ENCODE measurements around the gene ENPP6. TPM values are rescaled to one million over a fixed set of nuclear protein-coding genes. Genes with fewer than 3 reads are reported as not detected.

ENPP6 gene
- total RNA-seq, 3 donors from 2014 or later (not counting 1 experiment from before 2014, with no cell fraction given), result 0.23 TPM; not detected in 2

GRCh38 chr4:184190711-184191110 is 27.0 kb downstream of the ENPP6 start:
- H3K27me3 ChIP-seq (ENCODE audit: control insufficient read depth, insufficient read depth, low read length), result no peaks in the 10 kb centered on the region
- Mint-ChIP-seq H3K36me3 (no peaks in the 10 kb centered on the region), H3K9me3 (no peaks in the 10 kb centered on the region), H3K4me3 (no peak overlapping the region), H3K4me1 (no peaks in the 10 kb centered on the region), H3K27ac (no peak overlapping the region), H3K27me3 (ENCODE audit: low read depth in 2 of 2) (peaks cover 14 to 26% of the 10 kb centered on the region in 2 donors)
- H3K36me3 ChIP-seq (ENCODE audit: control insufficient read depth, insufficient read depth, low read length), result no peaks in the 10 kb centered on the region
- H3K27ac ChIP-seq (ENCODE audit: low read length), result no peak overlapping the region
- no peak overlapping the region for H3K4me3 ChIP-seq (ENCODE audit: low read length)
- WGBS (ENCODE audit: insufficient coverage), result 92% methylated on average over 4 of the region's 4 CpGs
- DNase-seq (no peak), ATAC-seq (no peak)
- H3K4me1 ChIP-seq (ENCODE audit: control insufficient read depth, insufficient read depth, low read length), result no peaks in the 10 kb centered on the region
- no peaks in the 10 kb centered on the region for H3K9me3 ChIP-seq (ENCODE audit: control insufficient read depth, insufficient read depth, low read length)
- TF ChIP-seq CTCF (IDR thresholded peaks at IDR 0.05), result no peak
- intact Hi-C loops (cut with micrococcal nuclease), result no loop called here

- peaks cover 14 to 20% of the 10 kb centered on the region in 2 donors for H3K27me3 Mint-ChIP-seq (ENCODE audit: low read depth in 2 of 2)
- no peaks in the 10 kb centered on the region for H3K27me3 ChIP-seq (ENCODE audit: control insufficient read depth, insufficient read depth, low read length)
- H3K4me3 ChIP-seq (ENCODE audit: low read length), result no peak overlapping the region
- ATAC-seq (no peak), DNase-seq (no peak)
- H3K4me1 Mint-ChIP-seq, result no peaks in the 10 kb centered on the region
- no peak overlapping the region for H3K4me3 Mint-ChIP-seq
- TF ChIP-seq CTCF (IDR thresholded peaks at IDR 0.05), result no peak
- H3K36me3 ChIP-seq (ENCODE audit: control insufficient read depth, insufficient read depth, low read length), result no peaks in the 10 kb centered on the region
- H3K9me3 Mint-ChIP-seq, result no peaks in the 10 kb centered on the region
- H3K27ac ChIP-seq (ENCODE audit: low read length), result no peak overlapping the region
- intact Hi-C loops (cut with micrococcal nuclease), result no loop called here
- no peaks in the 10 kb centered on the region for H3K9me3 ChIP-seq (ENCODE audit: control insufficient read depth, insufficient read depth, low read length)
- no peak overlapping the region for H3K27ac Mint-ChIP-seq
- 92% methylated on average over 4 of the region's 4 CpGs for WGBS (ENCODE audit: insufficient coverage)
- H3K4me1 ChIP-seq (ENCODE audit: control insufficient read depth, insufficient read depth, low read length), result no peaks in the 10 kb centered on the region
- H3K36me3 Mint-ChIP-seq, result no peaks in the 10 kb centered on the region
These were observed 27.7 kb downstream of the ENPP6 start for GRCh38 chr4:184189966-184190365.

- Mint-ChIP-seq H3K9me3 (no peaks in the 10 kb centered on the region), H3K4me1 (no peaks in the 10 kb centered on the region), H3K36me3 (no peaks in the 10 kb centered on the region), H3K27ac (no peak overlapping the region), H3K27me3 (ENCODE audit: low read depth in 2 of 2) (peaks cover 10 to 20% of the 10 kb centered on the region in 2 donors), H3K4me3 (no peak overlapping the region)
- 91% methylated on average over 11 of the region's 12 CpGs for WGBS (ENCODE audit: insufficient coverage)
- no peak for TF ChIP-seq CTCF (IDR thresholded peaks at IDR 0.05)
- ATAC-seq, result no peak
- intact Hi-C loops (cut with micrococcal nuclease), result no loop called here
- no peak for DNase-seq
- Histone ChIP-seq H3K36me3 (ENCODE audit: control insufficient read depth, insufficient read depth, low read length) (no peaks in the 10 kb centered on the region), H3K27ac (ENCODE audit: low read length) (no peak overlapping the region), H3K4me3 (ENCODE audit: low read length) (no peak overlapping the region), H3K9me3 (ENCODE audit: control insufficient read depth, insufficient read depth, low read length) (no peaks in the 10 kb centered on the region), H3K4me1 (ENCODE audit: control insufficient read depth, insufficient read depth, low read length) (no peaks in the 10 kb centered on the region), H3K27me3 (ENCODE audit: control insufficient read depth, insufficient read depth, low read length) (no peaks in the 10 kb centered on the region)
These were observed 29.0 kb downstream of the ENPP6 start for GRCh38 chr4:184188443-184189400.

Measured in natural killer cell (primary cell).